ENCODE results near the gene PCCA. TPM values are rescaled to one million over a fixed set of nuclear protein-coding genes. Genes with fewer than 3 reads are reported as not detected.

PCCA gene
- total RNA-seq, 5 donors from 2014 or later (not counting 1 experiment from before 2014, with no cell fraction given) = 7.6 to 16.8 (median 10.2) TPM

DNA sequence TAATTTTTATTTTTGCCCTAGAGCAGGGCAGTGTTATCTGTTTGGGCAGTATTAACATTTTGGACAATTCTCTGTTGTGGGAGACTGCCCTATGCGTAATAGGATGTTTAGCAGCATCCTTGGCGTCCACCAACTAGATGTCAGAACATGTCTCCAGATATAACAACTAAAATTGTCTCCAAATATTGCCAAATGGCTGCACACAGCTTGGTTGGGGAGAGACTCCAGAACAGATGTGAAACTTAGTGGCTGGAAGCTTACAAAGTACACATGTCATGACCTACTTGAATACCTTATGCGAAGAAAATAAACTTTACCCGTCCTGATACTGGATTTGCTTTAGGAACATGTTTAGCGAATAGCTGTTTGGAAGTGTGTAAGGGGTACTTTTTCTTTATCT is 376.7 kb downstream of the PCCA start:
- no peak overlapping the region for H3K27ac Mint-ChIP-seq
- no peaks in the 10 kb centered on the region for H3K27me3 Mint-ChIP-seq
- H3K36me3 Mint-ChIP-seq = peaks cover 6% of the 10 kb centered on the region
- Histone ChIP-seq H3K4me3 (ENCODE audit: control insufficient read depth in 1 of 2, extremely low read depth in 1 of 2, low read length in 1 of 2) (no peak overlapping the region), H3K9me3 (no peaks in the 10 kb centered on the region), H3K27me3 (replicated peaks in 1 of 2; ENCODE audit: control insufficient read depth in 2 of 2, extremely low read depth in 1 of 2, insufficient read depth in 2 of 2, low read length in 1 of 2) (no peaks in the 10 kb centered on the region), H3K27ac (ENCODE audit: low read length) (no peak overlapping the region), H3K36me3 (ENCODE audit: control insufficient read depth in 2 of 2, extremely low read depth in 1 of 2, insufficient read depth in 1 of 2, low read length in 1 of 2) (no peaks in the 10 kb centered on the region), H3K4me1 (ENCODE audit: control insufficient read depth in 1 of 2, extremely low read depth in 1 of 2, insufficient read depth in 2 of 2, low read length in 2 of 2) (peaks cover 0 to under 1% of the 10 kb centered on the region in 2 experiments)
- DNase-seq = no peak
- no CpG with 5 or more reads among the region's 5 CpGs for WGBS (ENCODE audit: insufficient coverage)
- no peak for ATAC-seq (replicated peaks in 1 of 4)
- H3K9me3 Mint-ChIP-seq = no peaks in the 10 kb centered on the region
- H3K4me3 Mint-ChIP-seq = no peak overlapping the region
- ChIA-PET CTCF (no interaction called here), POLR2A (no interaction called here)
- H3K4me1 Mint-ChIP-seq = peaks cover 0 to 7% (median 0%) of the 10 kb centered on the region in 3 donors

- H3K27ac ChIP-seq (ENCODE audit: low read length) = no peak overlapping the region
- ChIA-PET CTCF (no interaction called here), POLR2A (interaction anchor here (0.6 to 0.7 kb wide), 2 partner anchors 614 to 748 kb away, joined by 3 read pairs; no protein-coding TSS in a partner anchor)
- DNase-seq (no peak), ATAC-seq (replicated peaks in 1 of 4) (no peak)
- peaks cover 6 to 19% (median 9%) of the 10 kb centered on the region in 3 donors for H3K4me1 Mint-ChIP-seq
- H3K27me3 ChIP-seq (replicated peaks in 1 of 2; ENCODE audit: control insufficient read depth in 2 of 2, extremely low read depth in 1 of 2, insufficient read depth in 2 of 2, low read length in 1 of 2) = no peaks in the 10 kb centered on the region
- peaks cover 0 to 2% of the 10 kb centered on the region in 2 experiments for H3K4me1 ChIP-seq (ENCODE audit: control insufficient read depth in 1 of 2, extremely low read depth in 1 of 2, insufficient read depth in 2 of 2, low read length in 2 of 2)
- H3K4me3 ChIP-seq (ENCODE audit: control insufficient read depth in 1 of 2, extremely low read depth in 1 of 2, low read length in 1 of 2) = no peak overlapping the region
- H3K36me3 ChIP-seq (ENCODE audit: control insufficient read depth in 2 of 2, extremely low read depth in 1 of 2, insufficient read depth in 1 of 2, low read length in 1 of 2) = no peaks in the 10 kb centered on the region
- no peaks in the 10 kb centered on the region for H3K9me3 Mint-ChIP-seq
- no peaks in the 10 kb centered on the region for H3K27me3 Mint-ChIP-seq
- H3K36me3 Mint-ChIP-seq = peaks cover 5% of the 10 kb centered on the region
- H3K27ac Mint-ChIP-seq = peak overlapping the region in 1 of 2 donors; percentile 28
- no CpG with 5 or more reads among the region's 5 CpGs for WGBS (ENCODE audit: insufficient coverage)
- no peaks in the 10 kb centered on the region for H3K9me3 ChIP-seq
- no peak overlapping the region for H3K4me3 Mint-ChIP-seq
These were observed 382.1 kb downstream of the PCCA start for GRCh38 chr13:100470866-100471505.

DNA sequence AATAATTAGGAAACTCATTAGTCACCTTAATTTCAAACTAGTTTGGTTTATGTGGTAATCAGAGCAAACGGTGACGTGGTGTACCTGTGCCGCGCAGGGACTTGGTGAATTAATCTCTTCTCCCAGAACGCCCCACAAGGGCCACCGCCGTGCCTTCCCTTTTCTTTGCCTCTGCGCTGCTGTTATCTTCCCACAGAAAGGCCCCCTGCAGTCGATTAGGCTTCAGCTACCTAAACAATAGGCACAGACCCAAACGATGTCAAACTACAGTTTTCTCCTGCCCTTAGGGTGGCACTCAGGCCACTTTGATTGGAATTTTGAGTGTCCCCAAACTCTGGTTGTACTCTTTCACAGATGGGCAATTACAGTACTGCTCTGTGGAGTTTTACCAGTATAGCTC is 384.2 kb downstream of the PCCA start:
- Histone ChIP-seq H3K4me1 (ENCODE audit: control insufficient read depth in 1 of 2, extremely low read depth in 1 of 2, insufficient read depth in 2 of 2, low read length in 2 of 2) (peaks cover 0 to 2% of the 10 kb centered on the region in 2 experiments), H3K4me3 (ENCODE audit: control insufficient read depth in 1 of 2, extremely low read depth in 1 of 2, low read length in 1 of 2) (no peak overlapping the region), H3K27me3 (replicated peaks in 1 of 2; ENCODE audit: control insufficient read depth in 2 of 2, extremely low read depth in 1 of 2, insufficient read depth in 2 of 2, low read length in 1 of 2) (no peaks in the 10 kb centered on the region), H3K9me3 (no peaks in the 10 kb centered on the region), H3K36me3 (ENCODE audit: control insufficient read depth in 2 of 2, extremely low read depth in 1 of 2, insufficient read depth in 1 of 2, low read length in 1 of 2) (no peaks in the 10 kb centered on the region), H3K27ac (ENCODE audit: low read length) (no peak overlapping the region)
- peaks cover 3% of the 10 kb centered on the region for H3K36me3 Mint-ChIP-seq
- no peaks in the 10 kb centered on the region for H3K9me3 Mint-ChIP-seq
- ChIA-PET CTCF (interaction anchor here in 1 of 2 donors (0.5 to 0.6 kb wide), 2 partner anchors 1001 to 1728 kb away, joined by 4 to 6 read pairs; no protein-coding TSS in a partner anchor), POLR2A (interaction anchor here in 1 of 2 donors (0.6 kb wide), 1 partner anchor 561 kb away, joined by 3 read pairs; no protein-coding TSS in a partner anchor)
- DNase-seq (no peak), ATAC-seq (replicated peaks in 1 of 4) (no peak)
- H3K27me3 Mint-ChIP-seq = no peaks in the 10 kb centered on the region
- no peak overlapping the region for H3K27ac Mint-ChIP-seq
- peaks cover 6 to 19% (median 9%) of the 10 kb centered on the region in 3 donors for H3K4me1 Mint-ChIP-seq
- WGBS (ENCODE audit: insufficient coverage) = 90% methylated on average over 7 of the region's 10 CpGs
- H3K4me3 Mint-ChIP-seq = no peak overlapping the region

GRCh38 chr13:100473501-100474044 is 384.7 kb downstream of the PCCA start:
- H3K27ac Mint-ChIP-seq = no peak overlapping the region
- H3K4me1 Mint-ChIP-seq = peaks cover 6 to 19% (median 9%) of the 10 kb centered on the region in 3 donors
- Histone ChIP-seq H3K27ac (ENCODE audit: low read length) (no peak overlapping the region), H3K36me3 (ENCODE audit: control insufficient read depth in 2 of 2, extremely low read depth in 1 of 2, insufficient read depth in 1 of 2, low read length in 1 of 2) (no peaks in the 10 kb centered on the region), H3K27me3 (replicated peaks in 1 of 2; ENCODE audit: control insufficient read depth in 2 of 2, extremely low read depth in 1 of 2, insufficient read depth in 2 of 2, low read length in 1 of 2) (no peaks in the 10 kb centered on the region), H3K9me3 (no peaks in the 10 kb centered on the region), H3K4me1 (ENCODE audit: control insufficient read depth in 1 of 2, extremely low read depth in 1 of 2, insufficient read depth in 2 of 2, low read length in 2 of 2) (peaks cover 0 to 2% of the 10 kb centered on the region in 2 experiments), H3K4me3 (ENCODE audit: control insufficient read depth in 1 of 2, extremely low read depth in 1 of 2, low read length in 1 of 2) (no peak overlapping the region)
- ChIA-PET CTCF (interaction anchor here in 1 of 2 donors (0.5 kb wide), 1 partner anchor 1727 kb away, joined by 6 read pairs; no protein-coding TSS in a partner anchor), POLR2A (no interaction called here)
- ATAC-seq (replicated peaks in 1 of 4) = no peak
- no peaks in the 10 kb centered on the region for H3K9me3 Mint-ChIP-seq
- DNase-seq = no peak
- peaks cover 3% of the 10 kb centered on the region for H3K36me3 Mint-ChIP-seq
- 98% methylated on average over 6 of the region's 8 CpGs for WGBS (ENCODE audit: insufficient coverage)
- no peaks in the 10 kb centered on the region for H3K27me3 Mint-ChIP-seq
- H3K4me3 Mint-ChIP-seq = no peak overlapping the region

GRCh38 chr13:100476963-100477362 is 388.1 kb downstream of the PCCA start:
- no peaks in the 10 kb centered on the region for H3K27me3 ChIP-seq (replicated peaks in 1 of 2; ENCODE audit: control insufficient read depth in 2 of 2, extremely low read depth in 1 of 2, insufficient read depth in 2 of 2, low read length in 1 of 2)
- H3K27me3 Mint-ChIP-seq = no peaks in the 10 kb centered on the region
- H3K4me1 ChIP-seq (ENCODE audit: control insufficient read depth in 1 of 2, extremely low read depth in 1 of 2, insufficient read depth in 2 of 2, low read length in 2 of 2) = no peaks in the 10 kb centered on the region
- no peak overlapping the region for H3K4me3 ChIP-seq (ENCODE audit: control insufficient read depth in 1 of 2, extremely low read depth in 1 of 2, low read length in 1 of 2)
- WGBS (ENCODE audit: insufficient coverage) = no CpG with 5 or more reads among the region's 5 CpGs
- peaks cover 0 to 2% (median 0%) of the 10 kb centered on the region in 3 donors for H3K4me1 Mint-ChIP-seq
- H3K36me3 Mint-ChIP-seq = peaks cover 5% of the 10 kb centered on the region
- no peak overlapping the region for H3K4me3 Mint-ChIP-seq
- DNase-seq (no peak), ATAC-seq (replicated peaks in 1 of 4) (no peak)
- ChIA-PET CTCF (no interaction called here), POLR2A (no interaction called here)
- no peaks in the 10 kb centered on the region for H3K9me3 ChIP-seq
- H3K9me3 Mint-ChIP-seq = no peaks in the 10 kb centered on the region
- no peaks in the 10 kb centered on the region for H3K36me3 ChIP-seq (ENCODE audit: control insufficient read depth in 2 of 2, extremely low read depth in 1 of 2, insufficient read depth in 1 of 2, low read length in 1 of 2)
- H3K27ac Mint-ChIP-seq = no peak overlapping the region
- H3K27ac ChIP-seq (ENCODE audit: low read length) = no peak overlapping the region

DNA sequence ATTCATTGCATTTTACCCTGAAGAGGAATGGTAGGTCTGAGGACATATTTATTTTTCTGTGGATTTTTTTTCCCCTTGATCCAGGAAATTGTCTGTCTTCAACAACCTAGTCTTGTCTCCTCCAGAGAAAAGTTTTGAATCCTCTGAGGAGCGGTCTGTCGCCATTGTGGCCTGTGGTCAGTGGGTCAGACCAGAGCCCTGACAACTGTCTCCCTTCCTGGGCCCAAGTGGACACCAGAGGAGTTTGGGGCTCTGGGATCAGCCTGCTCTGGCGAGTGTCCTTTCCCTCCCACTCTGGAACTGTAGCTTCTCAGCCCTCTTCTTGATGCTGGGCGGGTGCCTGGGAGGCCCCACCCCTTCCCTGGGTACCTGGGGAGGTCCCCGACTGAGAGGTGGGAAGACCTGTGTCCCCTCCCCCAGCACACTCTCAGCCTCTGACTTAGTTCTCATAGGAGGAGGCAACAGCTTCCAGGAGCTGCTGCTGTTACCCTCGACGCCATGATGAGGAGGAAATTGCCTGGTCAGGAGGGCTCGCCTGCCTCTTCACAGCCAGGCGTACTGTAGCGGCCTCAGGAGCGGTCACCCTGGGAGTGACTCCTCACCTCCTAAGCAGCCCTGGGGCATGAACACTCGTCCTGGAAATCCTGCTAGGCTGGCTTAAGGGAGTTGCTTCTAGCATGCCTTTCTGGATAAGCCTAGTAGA is 389.4 kb downstream of the PCCA start:
- ChIA-PET POLR2A (no interaction called here), CTCF (interaction anchor here in 1 of 2 donors (1.0 kb wide), 1 partner anchor 44 kb away, joined by 4 read pairs; no protein-coding TSS in a partner anchor)
- Mint-ChIP-seq H3K9me3 (no peaks in the 10 kb centered on the region), H3K4me3 (no peak overlapping the region), H3K36me3 (peaks cover 5% of the 10 kb centered on the region), H3K27me3 (no peaks in the 10 kb centered on the region), H3K27ac (no peak overlapping the region), H3K4me1 (peaks cover under 1 to 7% (median 1%) of the 10 kb centered on the region in 3 donors)
- Histone ChIP-seq H3K36me3 (ENCODE audit: control insufficient read depth in 2 of 2, extremely low read depth in 1 of 2, insufficient read depth in 1 of 2, low read length in 1 of 2) (no peaks in the 10 kb centered on the region), H3K27me3 (replicated peaks in 1 of 2; ENCODE audit: control insufficient read depth in 2 of 2, extremely low read depth in 1 of 2, insufficient read depth in 2 of 2, low read length in 1 of 2) (no peaks in the 10 kb centered on the region), H3K27ac (ENCODE audit: low read length) (no peak overlapping the region), H3K4me1 (ENCODE audit: control insufficient read depth in 1 of 2, extremely low read depth in 1 of 2, insufficient read depth in 2 of 2, low read length in 2 of 2) (peaks cover 0 to 2% of the 10 kb centered on the region in 2 experiments), H3K4me3 (ENCODE audit: control insufficient read depth in 1 of 2, extremely low read depth in 1 of 2, low read length in 1 of 2) (no peak overlapping the region), H3K9me3 (no peaks in the 10 kb centered on the region)
- no peak for DNase-seq
- WGBS (ENCODE audit: insufficient coverage) = 95% methylated on average over 3 of the region's 12 CpGs
- no peak for ATAC-seq (replicated peaks in 1 of 4)

Measured in T-cell (primary cell).